HL-60 (cell line): ENCODE measurements around the gene ARHGAP26.

Experiments
- POLR2AphosphoS5 ChIP-seq: IDR thresholded peaks from 2 replicates; pipeline ENCODE4 v1.6.1; 2012; ENCODE audit warnings: low read depth
- TF ChIP-seq, protein P1 (sequence below): IDR thresholded peaks from one replicate; pipeline ENCODE4 v1.5.1; 2011; ENCODE audit warnings: low read length, control low read depth, inconsistent platforms; ENCODE audit not compliant: insufficient read depth
- TF ChIP-seq, protein P2 (sequence below): IDR thresholded peaks from 2 replicates; pipeline ENCODE4 v1.6.1; 2012; ENCODE audit warnings: low read depth; ENCODE audit not compliant: insufficient replicate concordance

DNA sequence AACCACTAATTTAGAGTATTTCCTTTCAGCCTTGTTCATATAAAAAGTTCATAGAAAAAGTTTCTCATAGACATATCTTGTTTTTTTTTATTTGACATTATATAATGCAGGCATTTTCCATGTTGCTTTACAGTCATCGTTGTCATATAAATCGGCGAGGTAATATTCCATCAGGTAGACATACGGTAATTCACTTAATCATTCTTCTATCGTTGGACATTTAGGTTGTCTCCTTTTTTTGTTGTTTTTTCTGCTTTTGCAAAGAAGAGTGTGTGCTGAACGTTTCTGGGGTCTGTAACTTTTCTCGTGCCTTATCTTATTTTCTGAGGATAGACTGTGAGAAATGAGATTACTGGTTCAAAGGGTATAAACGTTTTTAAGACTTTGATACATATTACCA is 283.6 kb downstream of the ARHGAP26 start:
- TF ChIP-seq, protein P1, sequence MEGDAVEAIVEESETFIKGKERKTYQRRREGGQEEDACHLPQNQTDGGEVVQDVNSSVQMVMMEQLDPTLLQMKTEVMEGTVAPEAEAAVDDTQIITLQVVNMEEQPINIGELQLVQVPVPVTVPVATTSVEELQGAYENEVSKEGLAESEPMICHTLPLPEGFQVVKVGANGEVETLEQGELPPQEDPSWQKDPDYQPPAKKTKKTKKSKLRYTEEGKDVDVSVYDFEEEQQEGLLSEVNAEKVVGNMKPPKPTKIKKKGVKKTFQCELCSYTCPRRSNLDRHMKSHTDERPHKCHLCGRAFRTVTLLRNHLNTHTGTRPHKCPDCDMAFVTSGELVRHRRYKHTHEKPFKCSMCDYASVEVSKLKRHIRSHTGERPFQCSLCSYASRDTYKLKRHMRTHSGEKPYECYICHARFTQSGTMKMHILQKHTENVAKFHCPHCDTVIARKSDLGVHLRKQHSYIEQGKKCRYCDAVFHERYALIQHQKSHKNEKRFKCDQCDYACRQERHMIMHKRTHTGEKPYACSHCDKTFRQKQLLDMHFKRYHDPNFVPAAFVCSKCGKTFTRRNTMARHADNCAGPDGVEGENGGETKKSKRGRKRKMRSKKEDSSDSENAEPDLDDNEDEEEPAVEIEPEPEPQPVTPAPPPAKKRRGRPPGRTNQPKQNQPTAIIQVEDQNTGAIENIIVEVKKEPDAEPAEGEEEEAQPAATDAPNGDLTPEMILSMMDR, result no peak
- no peak for TF ChIP-seq POLR2AphosphoS5
- TF ChIP-seq, protein P2, sequence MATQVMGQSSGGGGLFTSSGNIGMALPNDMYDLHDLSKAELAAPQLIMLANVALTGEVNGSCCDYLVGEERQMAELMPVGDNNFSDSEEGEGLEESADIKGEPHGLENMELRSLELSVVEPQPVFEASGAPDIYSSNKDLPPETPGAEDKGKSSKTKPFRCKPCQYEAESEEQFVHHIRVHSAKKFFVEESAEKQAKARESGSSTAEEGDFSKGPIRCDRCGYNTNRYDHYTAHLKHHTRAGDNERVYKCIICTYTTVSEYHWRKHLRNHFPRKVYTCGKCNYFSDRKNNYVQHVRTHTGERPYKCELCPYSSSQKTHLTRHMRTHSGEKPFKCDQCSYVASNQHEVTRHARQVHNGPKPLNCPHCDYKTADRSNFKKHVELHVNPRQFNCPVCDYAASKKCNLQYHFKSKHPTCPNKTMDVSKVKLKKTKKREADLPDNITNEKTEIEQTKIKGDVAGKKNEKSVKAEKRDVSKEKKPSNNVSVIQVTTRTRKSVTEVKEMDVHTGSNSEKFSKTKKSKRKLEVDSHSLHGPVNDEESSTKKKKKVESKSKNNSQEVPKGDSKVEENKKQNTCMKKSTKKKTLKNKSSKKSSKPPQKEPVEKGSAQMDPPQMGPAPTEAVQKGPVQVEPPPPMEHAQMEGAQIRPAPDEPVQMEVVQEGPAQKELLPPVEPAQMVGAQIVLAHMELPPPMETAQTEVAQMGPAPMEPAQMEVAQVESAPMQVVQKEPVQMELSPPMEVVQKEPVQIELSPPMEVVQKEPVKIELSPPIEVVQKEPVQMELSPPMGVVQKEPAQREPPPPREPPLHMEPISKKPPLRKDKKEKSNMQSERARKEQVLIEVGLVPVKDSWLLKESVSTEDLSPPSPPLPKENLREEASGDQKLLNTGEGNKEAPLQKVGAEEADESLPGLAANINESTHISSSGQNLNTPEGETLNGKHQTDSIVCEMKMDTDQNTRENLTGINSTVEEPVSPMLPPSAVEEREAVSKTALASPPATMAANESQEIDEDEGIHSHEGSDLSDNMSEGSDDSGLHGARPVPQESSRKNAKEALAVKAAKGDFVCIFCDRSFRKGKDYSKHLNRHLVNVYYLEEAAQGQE, result no peak
